22Rv1 (cell line): ENCODE results near the gene TMEM94.

Experiments used
- H3K27ac ChIP-seq: fragments of 450-650 bp; 2 replicates; pipeline ENCODE4 v1.5.1; 2017
- CTCF ChIP-seq: fragments of 450-650 bp; IDR thresholded peaks from 2 replicates; pipeline ENCODE4 v1.5.1; 2017; ENCODE audit warnings: mild to moderate bottlenecking
- ZFX ChIP-seq: fragments of 450-650 bp; IDR thresholded peaks from 2 replicates; pipeline ENCODE4 v1.6.1; 2017; ENCODE audit warnings: antibody characterized with exemption, borderline replicate concordance

TMEM94 gene

GRCh38 chr17:75456417-75457046, at the start of gene TMEM94:
Gene TMEM94 (plus strand): TSS chr17:75456635. CDS start chr17:75471906, 15,271 bp downstream.
- TF ChIP-seq CTCF (no peak), ZFX (no peak)
- H3K27ac ChIP-seq = peak within 1 kb of the TSS; percentile 72

GRCh38 chr17:75407655-75408352, 48.6 kb upstream of the TMEM94 start:
- TF ChIP-seq CTCF (no peak), ZFX (no peak)
- no peak overlapping the region for H3K27ac ChIP-seq

GRCh38 chr17:75410141-75410540, 46.3 kb upstream of the TMEM94 start:
- TF ChIP-seq ZFX (no peak), CTCF (no peak)
- H3K27ac ChIP-seq = no peak overlapping the region

- TF ChIP-seq ZFX (no peak), CTCF (no peak)
- H3K27ac ChIP-seq = no peak overlapping the region
Observed at GRCh38 chr17:75411328-75412067, 44.9 kb upstream of the TMEM94 start.

- H3K27ac ChIP-seq = no peak overlapping the region
- TF ChIP-seq ZFX = no peak
- TF ChIP-seq CTCF = peak; percentile 87
Observed at GRCh38 chr17:75412455-75413317, 43.7 kb upstream of the TMEM94 start.

GRCh38 chr17:75414488-75414887, 41.9 kb upstream of the TMEM94 start:
- TF ChIP-seq CTCF = no peak
- TF ChIP-seq ZFX = no peak
- H3K27ac ChIP-seq = no peak overlapping the region
